Measurements from ENCODE around the gene INCA1. TPM values are rescaled to one million over a fixed set of nuclear protein-coding genes. Genes with fewer than 3 reads are reported as not detected.

Gene INCA1
- total and polyA plus RNA-seq, 2 of the 13 experiments (the other 11 are each of a cell fraction or from before 2014, with no cell fraction given): 0.93 to 2.6 TPM

- TF ChIP-seq RNF219 (CRISPR knock-in tag; IDR thresholded peaks at IDR 0.05) (no peak), HIC2 (CRISPR knock-in tag; IDR thresholded peaks at IDR 0.05; ENCODE audit: low read depth) (no peak), DZIP1 (CRISPR knock-in tag; IDR thresholded peaks at IDR 0.05) (no peak), KIAA2018 (CRISPR knock-in tag; IDR thresholded peaks at IDR 0.05; ENCODE audit: borderline replicate concordance) (no peak), TRAFD1 (CRISPR knock-in tag; IDR thresholded peaks at IDR 0.05; ENCODE audit: borderline replicate concordance) (no peak), ZNF333 (CRISPR knock-in tag; IDR thresholded peaks at IDR 0.05; ENCODE audit: borderline replicate concordance) (no peak), XRCC5 (optimal IDR thresholded peaks at IDR 0.05; ENCODE audit: low read length) (peak; percentile 46), MTA3 (CRISPR knock-in tag; IDR thresholded peaks at IDR 0.05) (no peak)
These were observed 57.3 kb downstream of the INCA1 start, which contains the start of the genes RNF167 and SLC25A11 (continued) for GRCh38 chr17:4939796-4940554.

All from HepG2 (cell line).